C4-2B (cell line): Measurements from ENCODE around the gene PHLPP1.

Source experiments
- H3K27ac ChIP-seq: fragments of 450-650 bp; 2 replicates; pipeline ENCODE4 v1.5.1; 2017
- CTCF ChIP-seq: fragments of 450-650 bp; conservative IDR thresholded peaks from 2 replicates; pipeline ENCODE4 v1.5.1; 2017; ENCODE audit warnings: mild to moderate bottlenecking
- ZFX ChIP-seq: fragments of 450-650 bp; IDR thresholded peaks from 2 replicates; pipeline ENCODE4 v1.6.1; 2017

The PHLPP1 gene

GRCh38 chr18:62777814-62778213 lies 62.5 kb downstream of the PHLPP1 start:
- H3K27ac ChIP-seq = no peak overlapping the region
- TF ChIP-seq CTCF (no peak), ZFX (no peak)

GRCh38 chr18:62778976-62779869 lies 63.9 kb downstream of the PHLPP1 start:
- TF ChIP-seq CTCF (no peak), ZFX (no peak)
- H3K27ac ChIP-seq = no peak overlapping the region

- TF ChIP-seq ZFX = no peak
- no peak for TF ChIP-seq CTCF
Observed at GRCh38 chr18:62781262-62781661, 65.9 kb downstream of the PHLPP1 start.

GRCh38 chr18:62781893-62782292 lies 66.6 kb downstream of the PHLPP1 start:
- H3K27ac ChIP-seq = no peak overlapping the region

More at GRCh38 chr18:62781262-62781661, 65.9 kb downstream of the PHLPP1 start:
- no peak overlapping the region for H3K27ac ChIP-seq

GRCh38 chr18:62784338-62784965 lies 69.1 kb downstream of the PHLPP1 start:
- TF ChIP-seq ZFX (no peak), CTCF (no peak)
- H3K27ac ChIP-seq = no peak overlapping the region

More at GRCh38 chr18:62781893-62782292, 66.6 kb downstream of the PHLPP1 start:
- no peak for TF ChIP-seq ZFX
- TF ChIP-seq CTCF = no peak

- TF ChIP-seq CTCF (no peak), ZFX (no peak)
- no peak overlapping the region for H3K27ac ChIP-seq
Observed at GRCh38 chr18:62784966-62785413, 69.6 kb downstream of the PHLPP1 start.

- TF ChIP-seq ZFX (no peak), CTCF (no peak)
- H3K27ac ChIP-seq = no peak overlapping the region
Observed at GRCh38 chr18:62786689-62787088, 71.3 kb downstream of the PHLPP1 start.
